ENCODE data around the gene PSME2.

- TF ChIP-seq, protein P1, sequence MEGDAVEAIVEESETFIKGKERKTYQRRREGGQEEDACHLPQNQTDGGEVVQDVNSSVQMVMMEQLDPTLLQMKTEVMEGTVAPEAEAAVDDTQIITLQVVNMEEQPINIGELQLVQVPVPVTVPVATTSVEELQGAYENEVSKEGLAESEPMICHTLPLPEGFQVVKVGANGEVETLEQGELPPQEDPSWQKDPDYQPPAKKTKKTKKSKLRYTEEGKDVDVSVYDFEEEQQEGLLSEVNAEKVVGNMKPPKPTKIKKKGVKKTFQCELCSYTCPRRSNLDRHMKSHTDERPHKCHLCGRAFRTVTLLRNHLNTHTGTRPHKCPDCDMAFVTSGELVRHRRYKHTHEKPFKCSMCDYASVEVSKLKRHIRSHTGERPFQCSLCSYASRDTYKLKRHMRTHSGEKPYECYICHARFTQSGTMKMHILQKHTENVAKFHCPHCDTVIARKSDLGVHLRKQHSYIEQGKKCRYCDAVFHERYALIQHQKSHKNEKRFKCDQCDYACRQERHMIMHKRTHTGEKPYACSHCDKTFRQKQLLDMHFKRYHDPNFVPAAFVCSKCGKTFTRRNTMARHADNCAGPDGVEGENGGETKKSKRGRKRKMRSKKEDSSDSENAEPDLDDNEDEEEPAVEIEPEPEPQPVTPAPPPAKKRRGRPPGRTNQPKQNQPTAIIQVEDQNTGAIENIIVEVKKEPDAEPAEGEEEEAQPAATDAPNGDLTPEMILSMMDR (conservative IDR thresholded peaks at IDR 0.05) = no peak
- TF ChIP-seq ZFX (IDR thresholded peaks at IDR 0.05) = no peak
Observed at GRCh38 chr14:24155100-24155499, 8.7 kb upstream of the PSME2 start.
